GM06990 (cell line): ENCODE measurements around the gene BNC2.

Experiments used
- DNase-seq: peaks from one replicate; pipeline ENCODE4 v3.0.0-alpha.2; 2011; ENCODE audit not compliant: insufficient read length; ENCODE audit errors: extremely low read depth
- H3K27me3 ChIP-seq: replicated peaks from 2 replicates; pipeline ENCODE4 v1.6.0; 2011; ENCODE audit warnings: low read length; ENCODE audit not compliant: control insufficient read depth, insufficient read depth
- H3K36me3 ChIP-seq: 2 replicates; pipeline ENCODE4 v1.5.1; 2011; ENCODE audit warnings: low read length; ENCODE audit not compliant: control insufficient read depth, insufficient read depth
- H3K4me3 ChIP-seq: replicated peaks from 2 replicates; pipeline ENCODE4 v1.5.1; 2011; ENCODE audit warnings: low read depth, mild to moderate bottlenecking, control low read depth, low read length
- TF ChIP-seq, protein P1 (sequence below): IDR thresholded peaks from 2 replicates; pipeline ENCODE4 v1.5.1; 2011; ENCODE audit warnings: low read length, control low read depth, mild to moderate bottlenecking, inconsistent platforms; ENCODE audit not compliant: insufficient read depth, poor library complexity, severe bottlenecking

The BNC2 gene

DNA sequence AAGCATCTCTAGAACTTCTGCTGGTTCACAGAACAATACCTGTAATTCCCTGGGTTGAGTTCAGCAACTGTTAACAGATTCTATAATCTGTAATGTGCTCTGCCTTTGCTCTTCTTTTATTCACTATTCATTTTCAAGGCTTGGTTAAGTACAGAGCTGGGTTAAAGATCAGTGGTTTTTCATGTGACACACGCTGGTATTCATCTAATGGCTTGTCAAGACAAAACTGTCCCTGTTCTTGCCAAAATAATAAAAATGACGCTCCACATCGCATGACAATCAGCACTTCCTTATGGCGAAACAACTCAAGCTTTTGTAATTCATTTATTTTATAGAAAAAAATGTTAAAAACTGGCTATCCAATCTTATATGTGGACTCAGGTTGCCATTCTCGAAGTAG lies 137.9 kb downstream of the BNC2 start:
- H3K4me3 ChIP-seq = no peak overlapping the region
- TF ChIP-seq, protein P1, sequence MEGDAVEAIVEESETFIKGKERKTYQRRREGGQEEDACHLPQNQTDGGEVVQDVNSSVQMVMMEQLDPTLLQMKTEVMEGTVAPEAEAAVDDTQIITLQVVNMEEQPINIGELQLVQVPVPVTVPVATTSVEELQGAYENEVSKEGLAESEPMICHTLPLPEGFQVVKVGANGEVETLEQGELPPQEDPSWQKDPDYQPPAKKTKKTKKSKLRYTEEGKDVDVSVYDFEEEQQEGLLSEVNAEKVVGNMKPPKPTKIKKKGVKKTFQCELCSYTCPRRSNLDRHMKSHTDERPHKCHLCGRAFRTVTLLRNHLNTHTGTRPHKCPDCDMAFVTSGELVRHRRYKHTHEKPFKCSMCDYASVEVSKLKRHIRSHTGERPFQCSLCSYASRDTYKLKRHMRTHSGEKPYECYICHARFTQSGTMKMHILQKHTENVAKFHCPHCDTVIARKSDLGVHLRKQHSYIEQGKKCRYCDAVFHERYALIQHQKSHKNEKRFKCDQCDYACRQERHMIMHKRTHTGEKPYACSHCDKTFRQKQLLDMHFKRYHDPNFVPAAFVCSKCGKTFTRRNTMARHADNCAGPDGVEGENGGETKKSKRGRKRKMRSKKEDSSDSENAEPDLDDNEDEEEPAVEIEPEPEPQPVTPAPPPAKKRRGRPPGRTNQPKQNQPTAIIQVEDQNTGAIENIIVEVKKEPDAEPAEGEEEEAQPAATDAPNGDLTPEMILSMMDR = no peak

DNA sequence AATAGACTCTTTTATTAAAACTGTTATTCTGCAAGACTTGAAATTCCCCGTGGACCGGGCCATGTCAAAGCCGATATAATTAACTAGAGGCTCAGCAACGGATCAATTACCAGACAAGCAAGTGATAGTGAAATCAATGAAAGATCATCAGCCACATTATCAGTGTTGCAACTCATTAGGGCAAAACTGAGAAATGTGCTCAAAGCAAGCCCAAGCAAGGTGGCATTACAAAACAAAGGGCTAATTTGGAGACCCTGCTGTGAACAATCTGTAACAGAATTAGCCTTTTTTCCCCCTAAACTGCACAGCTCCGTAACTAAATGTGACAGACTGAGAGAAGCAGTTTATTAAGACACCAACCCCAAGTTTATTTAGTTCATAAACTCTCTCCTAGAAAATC lies 140.3 kb downstream of the BNC2 start:
- Histone ChIP-seq H3K36me3 (no peaks in the 10 kb centered on the region), H3K4me3 (no peak overlapping the region), H3K27me3 (no peaks in the 10 kb centered on the region)
- TF ChIP-seq, protein P1 = no peak
- no peak for DNase-seq

More for the DNA sequence above, 137.9 kb downstream of the BNC2 start:
- Histone ChIP-seq H3K36me3 (no peaks in the 10 kb centered on the region), H3K27me3 (no peaks in the 10 kb centered on the region)
- DNase-seq = no peak

DNA sequence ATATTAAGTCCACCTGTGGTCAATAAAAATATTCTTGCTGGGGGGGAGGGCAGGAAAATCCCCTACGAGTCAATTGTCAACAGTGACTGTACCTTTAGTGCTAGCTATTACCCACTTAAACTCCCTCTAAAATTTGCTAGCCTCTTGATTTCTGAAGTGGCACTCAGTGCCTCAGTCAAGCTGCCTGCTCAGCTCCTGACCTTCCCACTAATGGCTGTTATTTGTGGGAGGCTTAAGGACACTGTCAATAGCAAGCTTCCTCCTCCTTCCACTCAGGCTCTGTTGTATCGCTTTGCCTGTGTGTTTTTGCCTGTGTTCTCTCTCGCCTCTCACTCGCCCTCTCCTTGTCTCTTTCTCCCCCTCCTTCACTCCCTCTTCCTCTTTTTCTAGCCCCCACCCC lies 140.8 kb downstream of the BNC2 start:
- DNase-seq = no peak
- H3K4me3 ChIP-seq = no peak overlapping the region
- TF ChIP-seq, protein P1 = no peak
- H3K36me3 ChIP-seq = no peaks in the 10 kb centered on the region
- H3K27me3 ChIP-seq = no peaks in the 10 kb centered on the region

DNA sequence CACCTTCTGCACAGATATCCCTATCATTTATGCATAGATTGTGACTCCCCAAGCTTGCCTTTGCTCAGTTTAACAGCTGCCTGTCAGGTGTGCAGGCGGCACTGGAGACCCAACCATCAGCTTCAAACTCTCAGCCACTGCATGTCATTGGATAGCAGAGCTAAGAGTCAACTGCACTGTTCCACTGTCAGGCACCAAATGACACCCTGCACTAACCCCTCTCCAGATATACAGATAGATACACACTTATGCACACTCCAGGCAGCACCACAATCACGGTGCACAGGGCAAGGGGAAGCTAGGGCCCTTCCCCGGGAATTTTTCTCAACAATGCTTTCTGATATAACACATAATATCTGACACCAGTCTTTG lies 142.3 kb downstream of the BNC2 start:
- H3K27me3 ChIP-seq = no peaks in the 10 kb centered on the region
- no peak overlapping the region for H3K4me3 ChIP-seq
- no peak for DNase-seq
- TF ChIP-seq, protein P1 = no peak
- no peaks in the 10 kb centered on the region for H3K36me3 ChIP-seq

DNA sequence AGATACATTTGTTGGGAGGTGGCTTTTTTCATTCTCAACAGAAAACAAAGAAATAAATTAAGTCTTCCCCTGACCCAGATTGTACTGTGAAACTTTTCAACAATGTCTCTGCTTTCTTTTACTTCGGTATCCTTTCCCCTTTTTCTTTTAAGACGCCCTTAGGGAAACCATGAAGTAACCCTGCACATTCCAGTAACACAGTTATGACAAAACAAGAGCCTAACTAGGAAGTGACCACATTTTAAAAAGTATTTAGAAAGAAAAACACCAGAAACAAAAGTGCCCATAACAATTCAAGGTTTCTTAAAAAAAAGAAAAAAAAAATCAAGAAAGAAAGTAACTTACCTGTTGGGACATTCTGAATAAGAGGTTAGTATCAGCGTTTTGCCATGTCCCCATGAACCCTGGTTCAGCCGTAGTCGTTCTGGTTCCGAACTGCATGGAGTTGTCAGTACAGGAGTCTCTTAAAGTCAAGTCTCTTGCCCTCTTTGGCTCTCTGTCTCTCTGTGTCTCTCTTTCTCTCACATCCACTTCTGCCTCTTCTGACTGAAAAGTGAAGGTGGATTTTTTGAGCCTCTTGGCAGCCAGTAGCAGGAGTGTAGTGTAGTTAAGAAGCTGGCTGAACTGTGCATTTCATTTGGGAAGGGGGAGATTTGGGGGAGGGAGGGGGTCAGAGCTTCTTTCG lies 142.9 kb downstream of the BNC2 start:
- TF ChIP-seq, protein P1 = no peak
- no peak for DNase-seq
- no peak overlapping the region for H3K4me3 ChIP-seq

More for the DNA sequence above, 142.9 kb downstream of the BNC2 start:
- no peaks in the 10 kb centered on the region for H3K36me3 ChIP-seq
- H3K27me3 ChIP-seq = no peaks in the 10 kb centered on the region
